Suprapubic skin (tissue), 3 donors: ENCODE measurements around the gene AFAP1L2.

ENCODE experiments used
- CTCF ChIP-seq, 2 donors: fragments of 200-600 bp in 1 of 2; fragments of 450-650 bp in 1 of 2; sonication (generic) in 1 of 2; IDR thresholded peaks; one replicate each; pipeline ENCODE4 v1.5.1; 2016 to 2019; ENCODE audit warnings: antibody characterized with exemption in 2 of 2, mild to moderate bottlenecking in 1 of 2, moderate library complexity in 1 of 2
- POLR2AphosphoS5 ChIP-seq, 3 donors: sonication (generic); formaldehyde crosslinking; IDR thresholded peaks; one replicate each; pipeline ENCODE4 v1.6.1; 2017; ENCODE audit warnings: antibody characterized with exemption in 3 of 3

- TF ChIP-seq CTCF (IDR thresholded peaks at IDR 0.05), result no peak
- no peak for TF ChIP-seq POLR2AphosphoS5 (IDR thresholded peaks at IDR 0.05)
Measured at GRCh38 chr10:114276066-114276465, 128.2 kb downstream of the AFAP1L2 start.
